Tibial nerve (tissue), 4 donors: ENCODE data around the gene TCAP.

Experiments
- CTCF ChIP-seq, 5 experiments: fragments of 200-600 bp in 3 of 5; fragments of 450-650 bp in 2 of 5; sonication (generic) in 3 of 5; IDR thresholded peaks; one replicate each; pipeline ENCODE4 v1.5.1; 2016 to 2019; ENCODE audit warnings: antibody characterized with exemption in 5 of 5, mild to moderate bottlenecking in 3 of 5, moderate library complexity in 2 of 5
- EP300 ChIP-seq, 2 donors: sonication (generic); formaldehyde crosslinking; IDR thresholded peaks; one replicate each; pipeline ENCODE4 v1.6.1; 2017; ENCODE audit warnings: antibody characterized with exemption in 2 of 2, mild to moderate bottlenecking in 1 of 2
- POLR2A ChIP-seq, 2 donors: fragments of 450-650 bp; IDR thresholded peaks; one replicate each; pipeline ENCODE4 v1.6.1; 2017; ENCODE audit warnings: antibody characterized with exemption in 2 of 2, mild to moderate bottlenecking in 2 of 2, moderate library complexity in 2 of 2

GRCh38 chr17:39706921-39707337 lies 41.8 kb downstream of the TCAP start:
- TF ChIP-seq CTCF (IDR thresholded peaks at IDR 0.05) (no peak), POLR2A (IDR thresholded peaks at IDR 0.05) (no peak), EP300 (IDR thresholded peaks at IDR 0.05) (no peak)
